GM18868 (cell line): ENCODE measurements around the gene NUP62CL.
A peak's percentile ranks its signal among the peaks of the same experiment; 100 is the strongest.

ENCODE experiments used
- ATAC-seq: cut with Tn5 transposase; IDR thresholded peaks from one replicate; pipeline ENCODE4 v1.9.1; 2021; ENCODE audit warnings: mild to moderate bottlenecking, moderate library complexity; ENCODE audit not compliant: unreplicated experiment

Gene NUP62CL

DNA sequence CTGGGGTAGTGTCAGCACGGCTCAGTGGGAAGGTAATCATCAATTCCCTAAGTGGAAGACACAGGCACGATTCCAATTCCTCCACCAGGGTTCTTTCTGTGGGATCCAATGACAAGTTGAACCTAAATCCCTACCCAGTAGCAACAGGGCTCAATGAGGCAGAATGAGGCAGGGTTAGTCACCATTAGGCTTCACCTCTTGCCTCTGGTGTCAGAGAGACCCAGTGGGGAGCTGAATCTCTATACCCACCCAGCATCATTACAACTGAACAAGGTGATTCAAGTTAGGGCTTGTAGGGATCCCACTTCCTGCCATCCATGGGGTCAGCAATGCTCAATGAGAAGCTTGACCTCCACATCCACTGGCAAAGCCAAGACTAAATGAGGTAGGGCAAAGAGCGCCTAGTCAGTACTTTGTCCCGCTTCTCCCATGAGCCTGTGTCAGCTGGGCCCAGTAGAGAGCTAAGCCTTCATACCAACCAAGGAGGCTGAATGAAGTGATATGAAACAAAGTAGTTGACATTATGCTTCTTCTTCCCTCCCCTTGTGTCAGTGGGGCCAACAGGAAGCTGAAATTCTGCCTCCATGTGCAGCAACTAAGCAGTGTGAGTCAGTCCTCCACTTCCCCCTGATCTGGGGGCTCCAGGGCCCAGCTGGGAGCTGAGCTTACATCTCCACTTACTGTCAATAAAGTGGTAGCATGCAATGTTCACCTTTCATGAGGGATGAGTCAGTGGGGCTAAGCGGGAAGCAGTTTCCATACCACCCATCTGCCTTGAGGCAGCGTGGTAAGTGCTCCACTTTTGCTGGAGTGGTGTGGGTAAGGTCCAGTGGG is 51.2 kb downstream of the NUP62CL start:
- ATAC-seq: no peak

GRCh38 chrX:107153005-107153404 is 53.2 kb downstream of the NUP62CL start:
- no peak for ATAC-seq

DNA sequence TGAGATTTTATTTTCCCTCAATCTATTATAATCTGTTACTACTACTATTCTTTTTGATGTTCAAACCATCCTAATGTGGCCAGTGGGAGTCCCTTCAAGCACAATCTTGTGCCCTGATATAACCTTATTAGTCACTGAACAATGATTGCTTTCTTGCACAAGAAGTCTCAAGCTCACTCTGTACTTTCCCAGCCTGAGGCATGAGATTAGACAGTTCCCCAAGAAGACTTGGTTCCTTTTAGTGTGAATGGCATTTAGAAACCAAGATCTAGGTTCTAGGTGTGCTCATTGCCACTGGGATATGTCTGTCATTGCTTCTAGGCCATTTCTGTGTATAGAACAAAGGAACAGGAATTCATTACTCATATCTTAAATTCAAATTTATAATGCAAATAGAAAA is 59.6 kb downstream of the NUP62CL start:
- no peak for ATAC-seq

GRCh38 chrX:107135965-107136307 is 70.3 kb downstream of the NUP62CL start:
- ATAC-seq: no peak

GRCh38 chrX:107135049-107135964 is 70.9 kb downstream of the NUP62CL start:
- no peak for ATAC-seq

DNA sequence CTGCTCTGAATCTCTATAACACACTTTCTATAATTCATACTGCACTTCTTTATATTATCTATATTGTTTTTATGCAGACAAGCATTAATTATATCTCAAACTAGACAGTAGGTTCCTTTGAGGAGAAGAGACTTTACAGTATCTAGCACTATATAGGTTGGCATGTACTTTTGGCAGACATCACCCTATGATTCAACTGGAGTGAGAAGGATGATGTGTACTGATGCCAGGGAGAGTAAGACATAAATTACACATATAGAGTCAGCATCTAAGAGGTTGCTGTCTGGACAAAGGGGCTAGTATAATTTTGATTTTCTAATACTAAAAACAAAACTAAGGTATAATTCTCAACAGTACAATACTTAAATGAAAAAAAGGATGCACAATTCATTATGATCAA is 82.5 kb downstream of the NUP62CL start:
- ATAC-seq: no peak

GRCh38 chrX:107119283-107119682 is 87.0 kb downstream of the NUP62CL start:
- no peak for ATAC-seq

- peak; percentile 100 for ATAC-seq
Measured at GRCh38 chrX:107118322-107119147, 87.7 kb downstream of the NUP62CL start, which contains the start of gene RBM41. Gene RBM41, minus strand, starts transcription at chrX:107118822. Its CDS starts 49 bp downstream, at chrX:107118773.

GRCh38 chrX:107117993-107118321 is 88.3 kb downstream of the NUP62CL start:
- ATAC-seq: peak; percentile 18

DNA sequence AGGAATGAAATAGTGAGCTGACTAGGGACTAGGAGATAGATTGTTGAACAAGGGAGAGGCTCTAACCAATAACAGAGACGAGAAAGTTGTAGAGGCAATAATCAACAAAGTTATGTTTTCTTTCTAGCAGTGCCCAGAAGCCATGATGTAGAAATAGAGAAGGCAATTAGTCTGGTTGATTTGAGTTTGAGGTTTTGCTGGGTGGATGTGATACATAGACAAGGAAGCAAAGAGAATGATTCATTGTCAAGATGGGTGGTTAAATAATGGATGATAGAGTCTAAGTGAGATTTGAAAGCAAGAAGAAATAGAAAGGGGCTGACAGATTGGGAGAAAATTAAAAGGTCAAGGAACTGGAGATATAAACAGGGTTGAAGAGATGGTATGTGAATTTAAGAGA is 98.8 kb downstream of the NUP62CL start:
- ATAC-seq: no peak

DNA sequence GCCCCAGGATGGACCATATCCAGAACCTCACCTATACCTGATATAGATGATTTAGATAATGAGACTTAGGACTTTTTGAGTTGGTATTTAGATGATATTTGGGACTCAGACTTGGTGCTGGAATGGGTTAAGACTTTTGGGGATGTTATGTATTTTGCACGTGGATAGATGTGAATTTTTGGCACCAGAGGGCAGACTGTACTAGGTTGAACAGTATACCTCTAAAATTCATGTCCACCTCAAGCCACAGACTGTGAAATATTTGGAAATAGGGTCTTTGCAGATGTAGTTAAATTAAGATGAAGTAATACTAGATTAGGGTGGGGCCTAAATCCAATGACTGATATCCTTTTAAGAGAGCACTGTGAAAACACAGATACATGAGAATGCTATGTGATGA is 103.3 kb downstream of the NUP62CL start:
- no peak for ATAC-seq

DNA sequence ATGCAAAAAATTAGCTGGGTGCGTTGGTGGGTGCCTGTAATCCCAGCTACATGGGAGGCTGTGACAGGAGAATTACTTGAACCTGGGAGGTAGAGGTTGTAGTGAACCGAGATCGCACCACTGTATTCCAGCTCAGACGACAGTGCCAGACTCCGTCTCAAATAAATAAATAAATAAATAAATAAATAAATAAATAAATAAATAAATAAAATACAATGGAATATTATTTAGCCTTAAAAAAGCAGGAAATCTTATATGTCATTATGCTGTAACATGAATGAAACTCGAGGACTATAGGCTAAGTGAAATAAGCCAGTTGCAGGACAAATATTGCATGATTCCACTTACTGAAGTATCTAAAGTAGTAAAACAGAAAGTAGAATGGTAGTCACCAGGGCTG is 130.1 kb downstream of the NUP62CL start:
- ATAC-seq: no peak
